ENCODE measurements around the gene CCDC120.

The CCDC120 gene

DNA sequence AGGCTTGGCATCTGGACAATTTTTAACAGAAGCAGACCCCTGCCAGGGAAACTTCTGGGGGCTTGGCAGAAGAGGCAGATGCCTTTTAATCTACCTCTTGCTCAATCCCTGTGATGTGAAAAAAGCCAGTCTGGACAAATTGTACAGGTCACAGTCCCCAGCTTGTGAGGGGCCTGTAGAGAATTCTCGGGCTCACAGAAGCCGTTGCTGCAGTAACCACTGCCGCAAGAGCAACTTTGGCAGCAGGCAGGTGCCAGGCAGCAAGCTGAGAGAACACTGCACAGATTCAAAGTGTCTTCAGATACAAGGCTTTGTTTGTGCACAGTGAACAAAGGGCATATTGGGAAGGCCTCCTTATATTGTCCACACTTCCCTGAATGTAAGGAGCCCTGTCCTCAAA, 53.0 kb downstream of the CCDC120 start:
- DNase-seq (ENCODE audit: low read depth): no peak
- no peak overlapping the region for H3K4me3 ChIP-seq (ENCODE audit: low read length)
- TF ChIP-seq CTCF (conservative IDR thresholded peaks at IDR 0.05; ENCODE audit: low read depth, low read length): no peak

DNA sequence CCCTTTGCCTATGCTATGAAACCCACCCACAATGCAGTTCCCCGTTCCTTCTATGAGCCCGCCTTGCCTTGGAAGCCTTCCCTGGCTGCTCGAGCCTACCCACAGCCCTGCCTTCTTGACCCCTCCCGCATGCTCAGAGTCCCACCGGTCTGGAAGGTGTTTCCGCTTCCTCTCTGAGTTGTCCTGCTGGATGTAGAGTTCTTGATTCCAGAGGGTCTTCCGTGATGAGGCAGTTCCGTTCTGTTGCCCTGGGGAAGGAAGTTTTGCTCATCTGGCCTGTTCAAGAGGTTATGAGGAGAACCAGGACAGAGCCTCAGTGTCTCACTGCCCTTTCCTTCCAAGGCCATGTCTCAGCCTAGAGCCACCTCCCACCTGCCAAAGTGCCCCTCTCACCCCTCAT, 57.3 kb downstream of the CCDC120 start:
- no peak overlapping the region for H3K4me3 ChIP-seq (ENCODE audit: low read length)
- no peak for DNase-seq (ENCODE audit: low read depth)
- no peak for TF ChIP-seq CTCF (conservative IDR thresholded peaks at IDR 0.05; ENCODE audit: low read depth, low read length)

DNA sequence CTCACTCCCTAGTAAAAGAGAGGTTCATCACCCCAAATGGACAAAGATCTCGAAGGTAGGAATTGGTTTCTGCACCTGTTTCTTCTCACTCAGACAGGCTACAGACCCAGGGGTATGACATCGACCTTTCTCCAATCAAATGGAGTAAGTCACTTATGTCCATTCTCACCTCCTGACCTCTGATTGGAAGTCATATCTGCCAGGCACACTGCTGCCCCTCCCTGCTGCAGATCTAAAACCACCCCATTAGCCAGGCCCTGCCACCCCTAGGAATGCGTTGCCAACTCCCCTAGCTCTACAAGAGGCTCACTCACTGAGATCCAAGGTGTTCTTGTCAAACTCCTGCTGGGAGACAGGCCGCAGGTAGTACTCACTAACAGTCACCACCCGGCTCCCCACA, 57.9 kb downstream of the CCDC120 start:
- no peak for TF ChIP-seq CTCF (conservative IDR thresholded peaks at IDR 0.05; ENCODE audit: low read depth, low read length)
- no peak for DNase-seq (ENCODE audit: low read depth)
- no peak overlapping the region for H3K4me3 ChIP-seq (ENCODE audit: low read length)

DNA sequence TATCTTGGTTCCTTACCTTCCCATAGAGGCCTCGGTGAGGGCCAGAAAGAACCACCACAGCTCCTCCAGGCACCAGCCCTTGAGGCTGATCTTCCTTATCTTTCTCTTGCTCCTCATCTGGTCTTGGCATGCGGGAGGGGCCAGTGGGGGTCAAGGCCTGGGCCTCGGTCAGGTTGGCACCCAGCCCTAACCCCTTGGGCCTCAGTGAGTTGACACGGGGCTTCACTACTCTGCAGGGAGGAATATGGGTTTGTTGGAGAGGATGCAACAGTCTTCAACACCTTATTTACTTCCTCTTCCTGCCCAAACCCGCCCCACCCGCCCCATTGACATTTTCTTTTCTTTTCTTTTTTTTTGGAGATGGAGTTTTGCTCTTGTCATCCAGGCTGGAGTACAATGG, 58.8 kb downstream of the CCDC120 start:
- no peak for TF ChIP-seq CTCF (conservative IDR thresholded peaks at IDR 0.05; ENCODE audit: low read depth, low read length)
- no peak overlapping the region for H3K4me3 ChIP-seq (ENCODE audit: low read length)
- no peak for DNase-seq (ENCODE audit: low read depth)
